Hepatocyte (in vitro differentiated cells): ENCODE data around the gene TIE1. TPM values are rescaled to one million over a fixed set of nuclear protein-coding genes. Genes with fewer than 3 reads are reported as not detected.
A peak's percentile ranks its signal among the peaks of the same experiment; 100 is the strongest.

Source experiments
- DNase-seq: peaks from one replicate; pipeline ENCODE4 v3.0.0-alpha.2; 2016; ENCODE audit warnings: low spot score
- H2AFZ ChIP-seq: fragments of 200-600 bp; sonication (generic); 2 replicates; pipeline ENCODE4 v1.6.0; 2016; ENCODE audit warnings: antibody characterized with exemption, mild to moderate bottlenecking
- H3K27ac ChIP-seq: fragments of 200-600 bp; sonication (generic); 2 replicates; pipeline ENCODE4 v1.5.1; 2016; ENCODE audit warnings: mild to moderate bottlenecking
- H3K27me3 ChIP-seq: fragments of 200-600 bp; sonication (generic); 2 replicates; pipeline ENCODE4 v1.6.1; 2016
- H3K36me3 ChIP-seq: fragments of 200-600 bp; sonication (generic); replicated peaks from 2 replicates; pipeline ENCODE4 v1.5.1; 2016; ENCODE audit warnings: low read depth; ENCODE audit not compliant: insufficient read depth
- H3K4me1 ChIP-seq: fragments of 200-600 bp; sonication (generic); 2 replicates; pipeline ENCODE4 v1.5.1; 2016; ENCODE audit warnings: mild to moderate bottlenecking, moderate library complexity; ENCODE audit not compliant: insufficient read depth
- H3K4me2 ChIP-seq: fragments of 200-600 bp; sonication (generic); 2 replicates; pipeline ENCODE4 v1.6.0; 2016
- H3K4me3 ChIP-seq: fragments of 200-600 bp; sonication (generic); 2 replicates; pipeline ENCODE4 v1.5.1; 2016; ENCODE audit warnings: mild to moderate bottlenecking
- H3K79me2 ChIP-seq: fragments of 200-600 bp; sonication (generic); 2 replicates; pipeline ENCODE4 v1.6.0; 2017; ENCODE audit warnings: mild to moderate bottlenecking
- H3K9me2 ChIP-seq: fragments of 200-600 bp; sonication (generic); replicated peaks from 2 replicates; pipeline ENCODE4 v1.6.0; 2017; ENCODE audit warnings: mild to moderate bottlenecking; ENCODE audit not compliant: insufficient read depth
- H3K9me3 ChIP-seq: fragments of 200-600 bp; sonication (generic); 2 replicates; pipeline ENCODE4 v1.5.1; 2016; ENCODE audit warnings: low read depth, mild to moderate bottlenecking
- H4K20me1 ChIP-seq: fragments of 200-600 bp; sonication (generic); 2 replicates; pipeline ENCODE4 v1.6.0; 2016; ENCODE audit warnings: mild to moderate bottlenecking; ENCODE audit not compliant: insufficient read depth, poor library complexity, severe bottlenecking
- CTCF ChIP-seq: fragments of 200-600 bp; sonication (generic); IDR thresholded peaks from 2 replicates; pipeline ENCODE4 v1.5.1; 2016; ENCODE audit warnings: antibody characterized with exemption, mild to moderate bottlenecking; ENCODE audit not compliant: poor library complexity
- EZH2 ChIP-seq: fragments of 200-600 bp; sonication (generic); IDR thresholded peaks from 2 replicates; pipeline ENCODE4 v1.6.1; 2016; ENCODE audit warnings: antibody characterized with exemption, mild to moderate bottlenecking, borderline replicate concordance
- EZH2phosphoT487 ChIP-seq: fragments of 200-600 bp; sonication (generic); IDR thresholded peaks from one replicate; pipeline ENCODE4 v1.6.1; 2018; ENCODE audit warnings: antibody characterized with exemption, mild to moderate bottlenecking, low read depth, moderate library complexity; ENCODE audit not compliant: unreplicated experiment, severe bottlenecking
- WGBS: methylation state at CpG from one replicate; pipeline ENCODE4 v1.1.6; 2016; ENCODE audit warnings: low lambda C conversion rate; ENCODE audit errors: missing lambda C conversion rate; 5-methylcytosine and 5-hydroxymethylcytosine counted together
- polyA plus RNA-seq: library from polyadenylated mRNA; unstranded; fragments of >200 nt; fragmentation: Nextera tagmentation; extraction: Ambion mirVana; gene quantifications from 2 replicates; pipeline ENCODE4 v1.2.1, GENCODE V29; 2016
- total RNA-seq: library from RNA; depleted of rRNA; stranded (reverse); fragments of >200 nt; gene quantifications from 2 replicates; pipeline ENCODE4 v1.2.3, GENCODE V29; 2014

Gene TIE1
- total and polyA plus RNA-seq, 2 experiments from 2014 or later, result 0.33 to 1.2 TPM

GRCh38 chr1:43302201-43302600 lies 1.4 kb downstream of the TIE1 start:
- no peak for TF ChIP-seq EZH2phosphoT487
- TF ChIP-seq EZH2, result no peak
- no peak for TF ChIP-seq CTCF
- Histone ChIP-seq H3K4me1 (peaks cover 17% of the 10 kb centered on the region), H3K36me3 (no peaks in the 10 kb centered on the region), H3K4me3 (no peak overlapping the region), H3K27ac (peak overlapping the region; percentile 23), H4K20me1 (no peaks in the 10 kb centered on the region), H3K4me2 (no peak overlapping the region), H3K79me2 (no peaks in the 10 kb centered on the region), H3K9me2 (no peaks in the 10 kb centered on the region), H2AFZ (no peak overlapping the region), H3K9me3 (no peaks in the 10 kb centered on the region), H3K27me3 (no peaks in the 10 kb centered on the region)
- no peak for DNase-seq
- 100% methylated on average over 1 of the region's 1 CpG for WGBS

GRCh38 chr1:43302721-43303470 lies 2.1 kb downstream of the TIE1 start:
- 73% methylated on average over 7 of the region's 7 CpGs for WGBS
- Histone ChIP-seq H3K27ac (peak overlapping the region; percentile 58), H3K4me1 (peaks cover 17% of the 10 kb centered on the region), H2AFZ (no peak overlapping the region), H3K79me2 (no peaks in the 10 kb centered on the region), H4K20me1 (no peaks in the 10 kb centered on the region), H3K4me2 (no peak overlapping the region), H3K9me2 (no peaks in the 10 kb centered on the region), H3K9me3 (no peaks in the 10 kb centered on the region), H3K4me3 (no peak overlapping the region), H3K36me3 (no peaks in the 10 kb centered on the region), H3K27me3 (no peaks in the 10 kb centered on the region)
- peak; percentile 60 for DNase-seq
- TF ChIP-seq CTCF, result no peak
- no peak for TF ChIP-seq EZH2
- TF ChIP-seq EZH2phosphoT487, result no peak

- Histone ChIP-seq H3K4me2 (no peak overlapping the region), H3K27me3 (no peaks in the 10 kb centered on the region), H3K4me1 (peaks cover 17% of the 10 kb centered on the region), H2AFZ (no peak overlapping the region), H3K9me2 (no peaks in the 10 kb centered on the region), H3K27ac (peak overlapping the region; percentile 58), H3K9me3 (no peaks in the 10 kb centered on the region), H3K79me2 (no peaks in the 10 kb centered on the region), H3K4me3 (no peak overlapping the region), H4K20me1 (no peaks in the 10 kb centered on the region), H3K36me3 (no peaks in the 10 kb centered on the region)
- WGBS, result 82% methylated on average over 8 of the region's 8 CpGs
- DNase-seq, result no peak
- TF ChIP-seq CTCF, result no peak
- no peak for TF ChIP-seq EZH2phosphoT487
- TF ChIP-seq EZH2, result no peak
Measured at GRCh38 chr1:43303471-43304313, 2.9 kb downstream of the TIE1 start.
